CD4-positive, alpha-beta T cell treated with Interleukin-6 at 100 ng/mL for 8 hours (primary cell): ENCODE measurements around the gene HES7.
"Not testable (repeated sequence)": the region's sequence is repeated elsewhere in the genome, so short reads cannot be mapped to it uniquely, and the experiment has no call there.

ENCODE experiments used
- DNase-seq: peaks from one replicate; pipeline ENCODE4 v3.0.0-alpha.2; 2020; ENCODE audit warnings: mixed read lengths, low spot score

HES7 gene

DNA sequence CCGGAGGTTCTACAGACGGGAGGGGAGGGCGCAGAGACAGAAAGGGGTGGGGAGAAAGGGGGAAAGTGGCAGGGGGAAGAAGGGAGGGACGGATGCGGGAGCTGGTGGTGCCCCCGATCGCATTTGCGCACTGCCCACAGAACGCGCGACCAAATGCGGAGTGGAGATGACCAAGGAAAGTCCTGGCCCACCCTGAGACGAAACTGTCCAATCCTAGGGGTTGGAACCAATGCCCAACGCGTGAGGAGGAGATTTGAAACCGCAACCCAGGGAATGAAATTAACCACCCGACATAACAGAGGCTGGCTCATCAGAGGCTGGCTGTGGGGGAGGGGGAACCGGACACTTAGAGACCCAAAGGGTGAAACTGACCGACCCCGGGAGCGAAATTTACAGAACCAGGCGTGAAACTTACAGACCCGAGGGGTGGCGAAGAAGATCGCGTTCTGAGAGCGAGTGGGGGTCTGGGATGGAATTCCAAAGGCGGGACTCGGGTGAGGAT lies 1.4 kb downstream of the HES7 start:
- no peak for DNase-seq

DNA sequence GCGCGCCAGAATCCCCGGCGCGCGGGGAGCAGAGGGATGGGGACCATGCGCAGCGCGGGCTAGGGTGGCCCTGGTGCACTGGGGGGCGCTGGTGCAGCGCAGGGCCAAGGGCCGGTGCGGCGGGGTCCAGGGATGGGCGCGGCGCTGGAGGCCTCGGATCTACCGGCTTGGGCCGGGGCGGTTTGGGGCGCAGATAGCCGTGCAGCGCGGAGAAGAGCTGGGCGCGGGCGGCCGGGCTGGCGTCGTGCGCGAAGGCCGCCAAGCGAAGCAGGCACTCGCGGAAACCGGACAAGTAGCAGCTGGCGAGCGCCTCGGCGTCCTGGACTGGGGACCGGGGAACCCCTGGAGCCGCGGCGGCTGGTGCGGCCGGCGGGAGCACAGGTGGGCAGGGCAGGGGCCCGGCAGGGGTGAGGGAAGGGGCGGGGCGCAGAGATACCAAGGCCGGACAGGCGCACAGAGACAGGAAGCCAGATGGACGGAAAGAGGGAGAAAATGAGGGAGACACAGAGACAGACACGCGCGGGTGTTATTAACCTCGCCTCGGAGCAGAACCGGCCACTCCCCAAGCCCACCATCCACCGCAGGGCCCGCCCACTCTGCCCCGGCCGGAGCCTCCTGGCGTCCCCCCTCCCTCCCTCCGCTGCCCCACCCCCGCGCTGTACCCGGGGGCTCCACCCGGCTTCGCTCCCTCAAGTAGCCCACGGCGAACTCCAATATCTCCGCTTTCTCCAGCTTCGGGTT lies 2.1 kb downstream of the HES7 start:
- DNase-seq = no peak

DNA sequence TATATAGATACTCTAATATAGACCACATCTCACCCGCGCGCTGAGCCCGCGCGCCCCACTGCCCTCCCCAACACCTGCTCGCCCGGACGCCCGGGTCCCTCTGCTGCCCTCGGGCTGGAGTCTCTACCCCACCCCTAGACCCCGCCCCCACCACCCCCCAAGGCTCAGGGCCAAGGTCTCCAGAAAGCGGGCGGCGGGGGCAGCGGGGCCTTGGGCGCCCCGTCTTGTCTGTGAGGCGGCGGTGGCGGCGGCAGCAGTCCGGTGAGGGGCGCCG lies 2.6 kb downstream of the HES7 start:
- DNase-seq = no peak

DNA sequence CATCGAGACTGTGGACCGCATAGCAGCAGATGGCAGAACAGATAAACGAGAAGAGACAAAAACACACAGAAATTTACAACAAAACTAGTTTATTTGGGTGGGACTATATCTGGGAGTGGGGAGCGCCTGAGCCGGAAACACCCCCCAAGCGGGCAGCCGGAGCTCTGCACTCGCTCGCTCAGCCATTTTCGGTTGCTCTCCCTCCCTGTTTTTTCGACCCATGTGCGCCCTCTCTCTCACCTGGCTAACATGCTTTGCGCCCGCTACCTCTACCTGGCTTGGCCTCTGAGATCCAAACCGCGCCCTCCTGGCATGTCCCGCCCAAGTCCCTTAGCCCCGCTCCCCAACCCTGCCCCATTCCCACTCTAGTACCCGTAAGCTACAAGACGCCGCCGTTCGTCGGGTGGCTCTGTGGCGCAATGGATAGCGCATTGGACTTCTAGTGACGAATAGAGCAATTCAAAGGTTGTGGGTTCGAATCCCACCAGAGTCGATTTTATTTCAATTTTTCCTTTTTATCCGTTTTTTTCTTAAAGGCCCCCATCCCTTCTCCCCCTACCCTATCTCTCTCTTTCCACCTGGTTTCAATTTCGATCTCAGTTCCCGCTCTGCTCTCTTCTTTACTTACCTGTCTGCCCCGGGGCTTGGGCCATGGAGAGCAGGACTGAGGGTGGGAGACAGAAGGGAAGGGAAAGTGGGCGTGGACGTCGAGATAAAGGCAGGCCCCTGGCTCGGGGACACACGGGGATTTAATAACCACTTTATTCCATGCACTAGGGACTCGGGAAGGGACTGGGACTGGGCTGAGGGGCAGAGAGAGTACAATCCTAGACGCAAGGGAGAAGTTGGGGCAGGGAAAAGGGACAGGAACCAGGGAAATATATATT lies 3.1 kb downstream of the HES7 start:
- peak; percentile 43 for DNase-seq

DNA sequence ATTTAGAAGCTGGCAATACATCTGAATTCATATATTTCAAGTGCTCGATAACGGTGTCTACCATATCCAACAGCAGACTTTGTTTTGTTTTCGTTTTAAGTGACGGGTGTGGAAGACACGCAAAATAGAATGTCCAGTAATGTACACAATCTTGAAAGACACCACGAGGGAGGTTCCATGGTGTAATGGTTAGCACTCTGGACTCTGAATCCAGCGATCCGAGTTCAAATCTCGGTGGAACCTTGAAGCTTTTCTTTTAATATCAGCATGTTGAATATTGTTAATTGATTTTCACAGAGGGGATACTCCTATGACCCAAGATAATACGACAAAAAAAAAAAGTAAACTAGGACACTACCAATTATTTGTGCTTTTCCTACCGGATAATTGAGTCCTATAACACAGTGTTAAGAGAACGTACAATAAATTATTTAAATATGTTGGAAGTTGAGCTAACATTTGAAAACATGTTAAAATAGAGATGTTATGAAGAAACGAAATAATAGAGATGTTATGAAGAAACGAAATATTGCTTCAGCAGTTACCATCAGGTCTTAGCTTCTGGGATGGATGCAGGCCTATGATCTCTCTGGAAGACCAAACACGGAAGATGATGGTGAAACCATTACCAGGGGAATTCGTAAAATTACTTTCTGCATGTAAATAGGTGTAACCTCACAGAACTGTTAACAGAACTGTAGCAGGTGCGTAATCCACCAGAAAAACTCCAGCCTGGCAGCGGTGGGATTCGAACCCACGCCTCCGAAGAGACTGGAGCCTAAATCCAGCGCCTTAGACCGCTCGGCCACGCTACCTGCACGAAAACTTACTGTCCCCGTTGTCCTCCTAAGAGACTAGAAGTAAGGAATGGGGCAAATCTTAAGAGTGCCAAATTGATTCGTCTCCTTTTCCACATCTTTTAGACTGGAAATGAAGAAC lies 4.1 kb downstream of the HES7 start:
- DNase-seq = peak; percentile 85

DNA sequence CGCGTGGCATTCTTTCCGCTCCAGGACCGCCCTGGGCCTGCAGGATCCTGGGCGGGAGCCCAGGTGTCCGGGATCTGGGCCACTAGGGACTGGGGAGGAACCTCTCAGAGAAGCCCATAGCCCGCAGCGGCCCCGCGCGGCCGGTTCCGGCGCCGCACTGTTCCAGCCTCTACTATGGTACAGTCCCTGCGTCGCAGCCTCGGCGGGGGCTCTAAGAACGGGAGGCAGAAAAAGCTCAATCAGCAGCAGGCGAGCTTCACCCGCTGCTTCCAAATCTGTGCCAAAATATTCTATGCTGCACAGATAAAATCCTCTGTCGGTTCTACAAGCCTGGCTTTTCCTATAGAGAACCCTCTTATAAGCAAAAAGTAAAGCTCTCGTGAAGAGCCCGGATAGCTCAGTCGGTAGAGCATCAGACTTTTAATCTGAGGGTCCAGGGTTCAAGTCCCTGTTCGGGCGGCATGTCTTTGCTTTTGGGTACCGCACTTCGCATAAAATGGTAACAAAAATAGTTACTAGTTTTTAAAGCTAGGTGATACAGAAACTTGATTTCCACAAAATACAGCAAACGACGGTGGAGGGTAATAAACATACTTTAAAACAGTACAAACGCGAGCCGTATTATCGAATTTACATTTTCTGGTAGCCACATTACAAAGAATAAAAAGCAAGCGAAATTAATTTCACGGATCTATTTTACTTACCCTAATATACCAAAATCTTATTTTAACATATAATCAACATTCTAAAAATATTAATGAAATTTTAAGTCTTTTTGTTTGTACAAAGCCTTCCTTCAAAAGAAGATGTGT lies 4.9 kb downstream of the HES7 start:
- DNase-seq = peak; percentile 79

DNA sequence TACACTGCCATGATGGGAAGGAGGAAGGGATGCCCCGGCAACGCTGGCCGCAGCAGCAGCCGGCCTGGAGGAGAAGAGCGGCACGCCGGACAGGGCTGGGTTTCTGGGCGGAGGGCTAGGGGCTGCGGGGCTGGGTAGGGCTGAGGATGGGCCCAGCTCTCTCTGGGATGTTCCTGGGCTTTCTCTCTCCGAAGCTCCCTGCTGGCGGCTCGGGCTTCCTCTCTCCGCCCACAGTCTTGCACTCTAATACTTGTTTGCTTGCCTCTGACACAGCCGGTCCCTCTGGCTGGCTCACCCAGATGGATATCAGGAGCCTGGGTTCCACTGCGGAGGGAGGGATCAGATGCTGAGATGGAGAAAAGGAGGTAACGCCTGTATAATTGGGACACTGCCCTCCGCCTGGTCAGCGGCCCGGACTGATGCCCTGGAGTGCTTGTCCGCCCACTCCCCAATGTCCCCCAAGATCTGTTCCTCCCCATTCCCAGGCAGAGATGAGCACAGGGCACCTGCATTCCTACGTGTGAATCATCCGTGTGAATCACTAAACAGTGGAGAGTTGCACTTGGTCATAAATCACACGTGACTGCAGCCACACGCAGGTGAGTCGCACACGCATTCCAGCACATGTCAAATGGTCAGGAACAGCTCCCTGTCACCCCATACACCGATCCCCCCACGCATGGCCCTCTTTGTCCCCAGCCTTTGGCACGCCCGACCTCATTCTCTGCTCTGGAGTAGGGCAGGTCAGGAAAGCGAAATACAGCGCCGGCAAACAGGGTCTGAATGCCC lies 5.7 kb downstream of the HES7 start, which contains the start of gene ALOXE3:
Gene ALOXE3, minus strand, starts transcription at position 535 of the 789 bp plus-strand sequence. Its CDS starts 524 bp downstream, at position 11.
- no peak for DNase-seq

DNA sequence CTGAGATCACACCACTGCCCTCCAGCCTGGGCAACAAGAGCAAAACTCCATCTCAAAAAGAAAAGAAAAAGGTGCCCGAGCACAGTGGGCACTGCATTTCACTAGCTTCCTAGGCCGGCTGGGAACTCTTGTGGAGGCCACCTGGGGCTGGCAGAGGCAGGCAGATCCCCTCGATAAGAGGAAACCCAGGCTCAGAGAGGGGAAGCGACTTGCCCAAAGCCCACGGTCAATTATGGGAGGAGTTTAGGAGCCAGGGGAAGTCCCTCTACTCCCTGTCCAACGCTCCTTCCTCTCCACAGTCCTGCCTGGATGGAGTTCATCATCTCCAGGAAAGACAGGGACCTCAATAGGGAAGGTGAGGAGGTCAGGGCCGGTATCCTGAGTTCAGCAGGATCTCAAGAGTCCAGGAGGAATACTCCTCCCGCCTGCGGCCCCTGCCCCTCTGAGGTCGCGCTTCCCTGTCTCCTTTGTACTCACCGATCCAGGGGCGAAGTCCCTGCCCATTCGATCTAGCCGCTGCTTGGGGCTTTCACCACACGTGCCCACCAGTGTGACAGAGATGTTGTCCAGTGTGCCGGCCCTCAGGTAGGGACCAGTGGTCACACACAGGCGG lies 6.4 kb downstream of the HES7 start:
- no peak for DNase-seq

DNA sequence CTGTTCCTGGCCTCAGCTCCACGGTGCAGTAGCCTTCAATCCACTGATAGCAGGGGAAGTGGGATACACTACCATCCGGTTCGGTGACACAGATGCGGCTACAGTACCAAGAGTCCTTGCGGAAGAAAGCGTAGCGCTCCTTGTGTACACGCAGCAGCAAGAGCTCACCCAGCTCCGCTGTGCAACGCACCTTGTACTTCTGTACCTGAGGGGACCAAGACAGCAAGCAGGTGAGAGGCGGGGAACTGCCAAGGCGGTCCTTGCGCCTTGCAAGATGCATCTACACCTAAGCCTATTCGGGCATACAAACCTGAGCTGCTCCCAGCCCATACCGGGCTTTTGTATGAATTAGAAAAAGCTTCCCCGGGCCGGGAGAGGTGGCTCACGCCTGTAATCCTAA lies 7.1 kb downstream of the HES7 start:
- no peak for DNase-seq

DNA sequence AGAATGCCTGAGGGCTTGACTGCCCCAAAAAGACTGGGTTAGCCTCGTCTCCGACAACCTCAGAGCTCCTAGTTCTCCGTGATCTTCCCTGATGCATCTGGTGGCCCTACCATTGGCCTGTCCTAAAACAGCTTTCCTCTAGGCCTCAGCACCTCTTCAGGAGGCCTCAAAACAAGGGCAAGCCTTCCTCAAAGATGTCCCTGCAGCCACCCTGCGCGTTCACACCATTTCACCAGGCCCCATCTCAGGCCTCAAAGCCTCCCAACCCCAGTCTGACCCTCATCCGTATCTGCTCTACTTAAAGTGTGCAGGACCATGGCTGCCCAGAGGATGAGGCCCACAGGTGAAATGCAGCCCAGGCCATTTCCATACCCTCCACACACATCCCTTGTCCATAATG lies 13.0 kb downstream of the HES7 start:
- no peak for DNase-seq

DNA sequence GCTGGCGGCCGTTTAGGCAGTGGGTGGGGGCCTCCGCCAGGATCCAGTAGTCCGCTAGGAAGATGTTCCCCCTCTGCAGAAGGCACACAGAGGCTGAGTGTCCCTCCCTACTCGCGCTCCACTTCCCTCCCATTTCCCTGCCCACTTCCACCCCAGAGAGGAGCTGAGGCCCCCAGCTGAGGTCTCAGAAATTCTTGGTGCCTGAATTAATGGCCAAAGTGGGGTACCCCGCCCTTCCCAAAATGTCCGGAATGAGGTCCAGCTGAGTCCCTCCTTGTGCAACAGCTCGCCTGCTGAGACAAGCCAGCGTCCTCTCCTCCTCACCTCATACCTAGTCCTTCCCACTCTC lies 13.5 kb downstream of the HES7 start:
- no peak for DNase-seq

DNA sequence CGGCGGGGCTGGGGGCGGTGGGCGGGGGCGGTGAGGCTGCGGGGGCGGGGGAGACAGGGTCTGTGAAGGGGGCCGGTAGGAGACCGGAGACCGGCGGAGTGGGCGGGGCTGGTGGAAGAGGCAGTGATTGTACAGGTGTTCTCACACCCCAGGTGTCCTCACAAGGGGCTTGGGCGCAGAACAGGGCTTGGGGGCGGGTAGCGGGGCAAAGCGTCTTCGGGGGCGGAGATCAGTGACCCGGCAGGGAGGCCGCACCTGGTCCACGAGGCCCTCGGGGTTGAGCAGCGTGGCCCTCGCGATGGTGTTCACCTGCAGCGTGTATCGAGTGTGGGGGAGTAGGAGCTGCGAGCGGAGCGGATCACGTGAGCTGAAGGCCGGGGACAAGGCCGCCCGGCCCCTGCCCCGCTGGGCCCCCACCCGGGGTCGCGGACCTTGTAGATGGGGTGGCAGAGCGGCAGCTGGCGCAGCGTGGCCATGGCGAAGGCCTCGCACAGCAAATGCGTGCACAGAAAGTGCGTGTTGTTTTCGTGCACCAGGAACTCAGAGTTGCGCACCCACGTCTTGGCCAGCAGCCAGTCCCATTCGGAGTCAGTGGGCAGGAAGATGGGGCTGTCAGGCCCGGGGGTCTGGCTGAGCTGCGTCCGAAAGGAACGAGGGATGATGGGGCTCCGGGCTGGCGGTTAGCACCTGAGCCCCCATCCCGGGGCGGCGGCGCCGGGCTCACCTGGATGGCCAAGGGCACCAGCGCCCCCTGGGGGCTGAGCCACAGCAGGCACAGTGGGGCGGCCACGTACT lies 14.0 kb downstream of the HES7 start:
- DNase-seq = peak; percentile 81

DNA sequence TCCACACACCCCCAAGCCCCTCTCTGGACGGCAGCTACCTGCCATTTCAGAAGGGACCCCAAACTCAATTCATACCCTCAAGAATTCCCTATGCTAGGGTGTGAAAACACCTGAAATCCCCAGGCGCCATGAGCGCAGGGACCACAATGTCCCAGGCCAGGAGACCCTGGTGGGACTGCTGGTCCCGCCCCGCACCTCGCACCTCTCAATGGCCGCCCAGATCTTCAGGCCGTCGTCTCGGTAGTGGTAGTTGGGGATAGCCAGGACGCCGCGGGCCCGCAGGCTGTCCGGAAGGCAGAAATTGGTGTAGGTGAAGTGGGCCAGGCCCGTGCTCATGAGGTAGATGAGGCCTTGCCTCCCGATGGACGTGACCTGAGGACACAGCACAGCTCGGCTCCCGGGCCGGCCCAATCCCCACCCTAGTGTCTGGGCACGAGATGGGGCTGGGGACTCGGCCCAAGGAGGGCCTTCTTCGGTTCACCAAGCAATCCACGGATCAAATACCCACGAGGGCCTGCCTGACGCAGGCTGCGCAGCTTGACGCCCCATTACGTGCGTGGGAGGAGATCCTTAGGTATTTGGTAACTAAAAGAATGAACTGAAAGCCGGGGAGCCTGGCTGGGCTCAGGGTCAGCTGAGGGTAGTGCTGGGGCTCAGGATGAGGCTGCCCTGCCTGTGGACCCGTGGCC lies 14.8 kb downstream of the HES7 start:
- no peak for DNase-seq

DNA sequence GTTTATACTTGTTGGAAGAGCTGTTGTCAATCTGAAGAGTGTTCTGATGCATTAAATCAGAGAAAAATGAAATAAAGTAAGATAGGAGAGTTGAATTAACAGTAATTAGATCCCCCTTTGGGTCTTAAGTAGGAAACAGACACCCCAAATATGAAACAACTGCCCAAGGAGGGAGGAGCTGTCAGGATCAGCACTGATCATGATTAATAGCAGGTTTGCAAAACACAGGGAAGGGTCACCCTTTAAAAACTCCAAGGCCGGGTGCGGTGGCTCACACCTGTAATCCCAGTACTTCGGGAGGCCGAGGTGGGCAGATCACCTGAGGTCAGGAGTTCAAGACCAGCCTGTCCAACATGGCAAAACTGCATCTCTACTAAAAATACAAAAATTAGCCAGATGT lies 16.9 kb downstream of the HES7 start:
- DNase-seq = not testable (repeated sequence)

DNA sequence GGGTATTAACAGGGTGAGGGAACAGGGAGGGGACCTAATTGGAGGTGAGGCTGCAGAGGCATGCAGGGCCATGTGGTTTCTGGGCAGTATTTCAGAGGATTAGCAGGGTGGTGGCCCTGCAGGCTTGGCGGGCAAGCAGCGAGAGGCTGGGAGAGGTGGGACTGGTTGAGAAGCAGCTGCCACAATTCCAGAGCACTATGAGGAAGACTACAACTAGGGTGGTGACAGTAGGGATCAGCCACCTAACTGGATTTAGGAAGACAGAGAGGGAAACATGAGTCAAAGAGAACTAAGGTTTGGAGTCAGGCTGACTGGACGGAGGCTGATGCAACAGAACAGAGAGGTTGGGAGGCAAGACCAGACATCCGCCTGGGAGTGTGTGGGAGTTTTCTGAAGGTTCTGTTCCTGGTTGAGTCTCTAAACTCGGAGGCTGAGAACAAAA lies 17.9 kb downstream of the HES7 start:
- DNase-seq = no peak

DNA sequence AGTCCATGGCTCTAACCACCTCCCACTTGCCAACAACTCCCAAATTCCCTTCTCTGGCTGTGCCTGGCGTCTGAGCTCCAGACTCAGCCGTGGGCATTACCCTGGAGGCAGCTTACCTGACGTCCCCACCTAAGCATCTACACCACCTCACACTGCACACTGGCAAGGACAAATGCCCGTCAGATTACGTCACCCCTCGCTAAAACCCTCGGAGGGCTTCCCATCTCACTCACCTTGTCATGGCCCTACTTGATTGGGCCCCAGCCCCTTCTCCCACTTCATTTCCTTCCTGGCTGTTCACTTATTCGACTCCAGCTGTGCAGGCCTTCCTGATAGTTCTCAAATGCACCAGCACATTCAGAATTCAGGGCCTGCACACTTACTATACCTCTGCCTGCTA lies 19.0 kb downstream of the HES7 start:
- no peak for DNase-seq

DNA sequence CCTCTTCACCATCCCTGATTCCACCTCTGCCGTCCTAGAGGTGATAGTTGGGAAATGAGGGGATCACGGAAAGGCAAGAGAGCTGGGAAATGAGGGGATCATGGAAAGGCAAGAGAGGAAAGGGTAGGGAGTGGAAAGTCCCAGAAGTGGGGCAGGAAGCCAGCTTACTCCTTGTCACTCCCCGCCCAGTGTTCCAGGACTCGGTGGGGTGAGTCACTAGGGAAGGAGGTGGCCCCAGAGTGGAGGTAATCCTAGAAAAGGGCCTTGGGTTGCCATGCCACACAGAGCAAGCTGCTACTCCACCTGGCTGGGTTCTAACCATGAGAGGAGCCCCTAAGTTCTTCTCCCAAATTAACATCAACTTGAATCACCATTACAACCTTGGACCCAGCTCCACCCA lies 20.4 kb downstream of the HES7 start:
- DNase-seq = no peak

DNA sequence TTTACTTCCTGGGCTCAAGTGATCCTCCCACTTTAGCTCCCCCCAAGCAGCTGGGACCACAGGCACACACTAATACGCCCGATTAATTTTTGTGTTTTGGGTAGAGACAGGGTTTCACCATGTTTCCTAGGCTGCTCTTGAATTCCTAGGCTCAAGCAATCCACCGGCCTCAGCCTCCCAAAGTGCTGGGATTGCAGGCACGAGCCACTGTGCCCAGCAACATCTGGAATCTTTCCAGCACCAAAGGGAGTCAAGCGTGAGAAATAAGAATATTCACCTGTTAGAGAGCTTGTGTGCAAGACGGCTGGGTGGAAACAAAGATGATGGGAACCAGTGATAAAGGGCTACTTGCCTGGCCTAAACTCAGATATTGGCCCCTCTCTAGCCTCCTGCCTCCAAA lies 22.2 kb downstream of the HES7 start:
- no peak for DNase-seq

DNA sequence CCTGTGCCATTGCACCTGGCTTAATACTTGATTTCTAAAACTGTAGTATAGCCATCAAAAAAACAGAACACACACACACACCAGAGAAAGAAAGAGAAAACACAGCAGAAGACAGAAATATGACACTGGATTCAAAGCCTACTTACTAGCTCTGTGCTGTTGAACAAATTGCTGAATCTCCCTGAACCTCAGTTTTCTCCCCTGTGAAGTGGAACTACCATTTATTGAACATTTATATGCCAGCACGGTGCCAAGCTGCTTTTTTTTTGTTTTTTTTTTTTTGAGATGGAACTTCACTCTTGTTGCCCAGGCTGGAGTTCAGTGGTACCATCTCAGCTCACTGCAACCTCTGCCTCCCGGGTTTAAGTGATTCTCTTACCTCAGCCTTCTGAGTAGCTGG lies 23.1 kb downstream of the HES7 start:
- no peak for DNase-seq
